GM21786 (cell line): ENCODE measurements around the gene PTPRD.

Source experiments
- ATAC-seq: cut with Tn5 transposase; IDR thresholded peaks from one replicate; pipeline ENCODE4 v1.9.1; 2021; ENCODE audit not compliant: unreplicated experiment

PTPRD gene

GRCh38 chr9:8674536-8674935 is 1938.3 kb downstream of the PTPRD start:
- ATAC-seq: no peak

- ATAC-seq: no peak
Measured at GRCh38 chr9:8673830-8674229, 1939.0 kb downstream of the PTPRD start.

- no peak for ATAC-seq
Measured at GRCh38 chr9:8670751-8671150, 1942.1 kb downstream of the PTPRD start.

GRCh38 chr9:8668751-8669150 is 1944.1 kb downstream of the PTPRD start:
- ATAC-seq: no peak

- no peak for ATAC-seq
Measured at GRCh38 chr9:8668231-8668630, 1944.6 kb downstream of the PTPRD start.

- no peak for ATAC-seq
Measured at GRCh38 chr9:8666060-8666459, 1946.7 kb downstream of the PTPRD start.

- no peak for ATAC-seq
Measured at GRCh38 chr9:8660383-8660782, 1952.4 kb downstream of the PTPRD start.

- ATAC-seq: no peak
Measured at GRCh38 chr9:8659108-8659507, 1953.7 kb downstream of the PTPRD start.

GRCh38 chr9:8655071-8655470 is 1957.7 kb downstream of the PTPRD start:
- no peak for ATAC-seq

GRCh38 chr9:8653855-8654254 is 1958.9 kb downstream of the PTPRD start:
- no peak for ATAC-seq

- no peak for ATAC-seq
Measured at GRCh38 chr9:8653111-8653510, 1959.7 kb downstream of the PTPRD start.

GRCh38 chr9:8652255-8652654 is 1960.5 kb downstream of the PTPRD start:
- ATAC-seq: no peak

GRCh38 chr9:8651846-8652215 is 1961.0 kb downstream of the PTPRD start:
- ATAC-seq: no peak

GRCh38 chr9:8651070-8651845 is 1961.5 kb downstream of the PTPRD start:
- ATAC-seq: no peak

GRCh38 chr9:8649807-8650206 is 1963.0 kb downstream of the PTPRD start:
- ATAC-seq: no peak

GRCh38 chr9:8649160-8649559 is 1963.6 kb downstream of the PTPRD start:
- ATAC-seq: no peak

- no peak for ATAC-seq
Measured at GRCh38 chr9:8648271-8648845, 1964.4 kb downstream of the PTPRD start.

GRCh38 chr9:8647824-8648223 is 1965.0 kb downstream of the PTPRD start:
- no peak for ATAC-seq

GRCh38 chr9:8644571-8644970 is 1968.2 kb downstream of the PTPRD start:
- ATAC-seq: no peak

GRCh38 chr9:8643896-8644295 is 1968.9 kb downstream of the PTPRD start:
- ATAC-seq: no peak

GRCh38 chr9:8643464-8643863 is 1969.3 kb downstream of the PTPRD start:
- no peak for ATAC-seq

GRCh38 chr9:8640761-8641160 is 1972.0 kb downstream of the PTPRD start:
- ATAC-seq: no peak

GRCh38 chr9:8637626-8638025 is 1975.2 kb downstream of the PTPRD start:
- ATAC-seq: no peak
